ENCODE measurements around the gene LUZP2.

- TF ChIP-seq CREB5 (CRISPR knock-in tag; IDR thresholded peaks at IDR 0.05; ENCODE audit: low read depth) (no peak), ZNF565 (CRISPR knock-in tag; conservative IDR thresholded peaks at IDR 0.05; ENCODE audit: low read depth) (no peak), TOX (CRISPR knock-in tag; IDR thresholded peaks at IDR 0.05; ENCODE audit: borderline replicate concordance) (no peak), PATZ1 (CRISPR knock-in tag; IDR thresholded peaks at IDR 0.05; ENCODE audit: borderline replicate concordance) (no peak), CSDC2 (CRISPR knock-in tag; IDR thresholded peaks at IDR 0.05) (no peak), ARNTL (CRISPR knock-in tag; IDR thresholded peaks at IDR 0.05; ENCODE audit: borderline replicate concordance, low read depth) (no peak), POU6F1 (CRISPR knock-in tag; IDR thresholded peaks at IDR 0.05; ENCODE audit: borderline replicate concordance, low read depth) (no peak), BACH2 (CRISPR knock-in tag; IDR thresholded peaks at IDR 0.05; ENCODE audit: borderline replicate concordance) (no peak)
Measured at GRCh38 chr11:24734742-24735237, 237.9 kb downstream of the LUZP2 start.
